Middle frontal gyrus (tissue), 1 donor: ENCODE measurements around the gene HIBADH.
"Not testable (repeated sequence)": the region's sequence is repeated elsewhere in the genome, so short reads cannot be mapped to it uniquely, and the experiment has no call there.

ENCODE experiments used
- DNase-seq: peaks from one replicate; pipeline ENCODE4 v3.0.0-alpha.2; 2015; ENCODE audit warnings: low spot score; ENCODE audit errors: extremely low spot score

HIBADH gene

DNA sequence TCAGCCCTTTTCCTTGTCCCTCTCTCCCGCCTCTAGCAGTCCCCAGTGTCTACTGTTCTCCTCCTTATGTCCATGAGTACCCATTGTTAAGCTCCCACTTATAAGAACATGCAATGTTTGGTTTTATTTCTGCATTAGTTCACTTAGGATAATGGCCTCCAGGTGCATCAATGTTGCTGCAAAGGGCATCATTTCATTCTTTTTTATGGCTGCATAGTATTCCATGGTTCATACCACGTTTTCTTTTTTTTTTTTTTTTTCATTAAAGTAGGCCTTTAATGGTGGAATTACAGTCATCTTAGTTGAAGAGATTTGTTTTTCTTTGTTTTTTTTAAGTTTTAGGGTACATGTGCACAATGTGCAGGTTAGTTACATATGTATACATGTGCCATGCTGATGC, 160.8 kb downstream of the HIBADH start:
- DNase-seq, result not testable (repeated sequence)

GRCh38 chr7:27501001-27501400, 161.7 kb downstream of the HIBADH start:
- no peak for DNase-seq

DNA sequence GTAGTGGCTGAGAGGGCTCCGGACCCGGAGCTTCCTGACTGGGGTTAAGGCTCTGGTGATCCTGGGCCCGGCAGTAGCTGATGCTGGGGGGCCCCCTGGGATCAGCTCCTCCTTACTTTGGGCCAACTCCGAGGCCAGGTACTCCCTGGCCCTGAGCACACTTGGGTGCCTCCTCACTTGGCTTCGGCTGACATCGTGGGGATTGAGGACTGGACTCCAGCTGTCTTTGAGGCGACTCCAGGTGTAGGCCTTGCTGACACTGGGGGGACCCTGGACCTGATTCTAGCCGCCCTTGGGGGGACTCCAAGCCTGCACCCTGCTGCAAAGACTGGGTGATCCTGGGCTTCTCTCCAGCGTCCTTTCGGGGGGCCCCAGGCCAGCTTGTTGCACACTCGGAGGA, 170.5 kb downstream of the HIBADH start:
- DNase-seq, result no peak

DNA sequence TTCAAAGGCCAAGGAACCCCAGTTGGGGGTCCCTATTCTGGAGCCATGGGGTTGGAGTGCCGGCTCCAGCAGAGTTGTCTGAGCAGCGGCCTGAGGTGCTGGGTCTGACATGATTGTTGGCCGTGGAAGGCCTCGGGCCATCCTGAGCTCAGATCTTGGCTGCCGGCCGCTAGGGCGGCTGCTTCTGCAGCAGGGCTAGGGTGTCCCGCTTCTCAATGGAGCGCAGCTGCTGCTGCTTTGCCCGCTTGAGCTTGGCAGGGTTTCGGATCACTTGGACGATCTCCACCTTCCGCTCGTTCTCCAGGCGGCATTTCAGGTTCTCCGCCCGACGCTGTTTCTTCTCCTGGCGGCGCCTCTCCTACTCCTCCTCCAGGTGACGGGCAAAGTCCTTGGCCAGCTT, 171.1 kb downstream of the HIBADH start:
- no peak for DNase-seq

GRCh38 chr7:27487509-27487908, 175.2 kb downstream of the HIBADH start:
- DNase-seq, result no peak

DNA sequence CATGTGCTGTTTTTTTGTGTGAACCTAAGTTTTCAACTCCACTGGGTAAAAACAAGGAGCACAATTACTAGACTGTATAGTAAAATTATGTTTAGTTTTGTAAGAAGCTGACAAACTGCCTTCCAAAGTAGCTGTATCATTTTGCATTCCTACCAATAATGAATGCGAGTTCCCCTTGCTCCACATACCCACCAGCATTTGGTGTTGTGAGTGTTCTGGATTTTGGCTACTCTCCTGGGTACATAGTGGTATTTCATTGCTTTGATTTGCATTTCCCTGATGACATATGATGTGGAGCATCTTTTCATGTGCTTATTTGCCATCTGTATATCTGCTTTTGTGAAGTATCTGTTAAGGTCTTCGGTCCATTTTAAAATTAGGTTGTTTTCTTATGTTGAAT, 178.2 kb downstream of the HIBADH start:
- no peak for DNase-seq

- no peak for DNase-seq
Measured at GRCh38 chr7:27482219-27482618, 180.5 kb downstream of the HIBADH start.

- no peak for DNase-seq
Measured at GRCh38 chr7:27478556-27478955, 184.1 kb downstream of the HIBADH start.

DNA sequence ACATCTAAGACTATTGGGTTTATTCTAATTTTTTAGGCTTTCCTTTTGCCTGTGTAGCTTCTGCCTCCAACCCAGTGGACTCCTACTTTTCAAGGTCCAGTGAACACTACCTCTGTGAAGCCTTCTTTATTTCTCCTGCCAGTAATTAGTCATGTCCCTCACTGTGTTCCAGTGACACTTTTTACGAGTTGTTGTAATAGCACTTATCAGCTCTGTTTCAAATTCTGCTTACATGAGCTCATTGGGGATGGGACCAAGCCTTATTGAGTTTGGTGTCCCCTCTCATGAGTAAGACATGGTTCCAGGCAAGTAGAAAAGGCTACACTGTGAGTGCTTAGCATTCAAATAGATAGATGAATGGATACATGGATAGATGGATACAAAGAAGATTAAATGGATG, 184.6 kb downstream of the HIBADH start:
- no peak for DNase-seq

GRCh38 chr7:27476493-27476892, 186.2 kb downstream of the HIBADH start:
- DNase-seq, result no peak
